Measurements from ENCODE around the gene COMMD4.
"Not testable (repeated sequence)": the region's sequence is repeated elsewhere in the genome, so short reads cannot be mapped to it uniquely, and the experiment has no call there.

The COMMD4 gene

DNA sequence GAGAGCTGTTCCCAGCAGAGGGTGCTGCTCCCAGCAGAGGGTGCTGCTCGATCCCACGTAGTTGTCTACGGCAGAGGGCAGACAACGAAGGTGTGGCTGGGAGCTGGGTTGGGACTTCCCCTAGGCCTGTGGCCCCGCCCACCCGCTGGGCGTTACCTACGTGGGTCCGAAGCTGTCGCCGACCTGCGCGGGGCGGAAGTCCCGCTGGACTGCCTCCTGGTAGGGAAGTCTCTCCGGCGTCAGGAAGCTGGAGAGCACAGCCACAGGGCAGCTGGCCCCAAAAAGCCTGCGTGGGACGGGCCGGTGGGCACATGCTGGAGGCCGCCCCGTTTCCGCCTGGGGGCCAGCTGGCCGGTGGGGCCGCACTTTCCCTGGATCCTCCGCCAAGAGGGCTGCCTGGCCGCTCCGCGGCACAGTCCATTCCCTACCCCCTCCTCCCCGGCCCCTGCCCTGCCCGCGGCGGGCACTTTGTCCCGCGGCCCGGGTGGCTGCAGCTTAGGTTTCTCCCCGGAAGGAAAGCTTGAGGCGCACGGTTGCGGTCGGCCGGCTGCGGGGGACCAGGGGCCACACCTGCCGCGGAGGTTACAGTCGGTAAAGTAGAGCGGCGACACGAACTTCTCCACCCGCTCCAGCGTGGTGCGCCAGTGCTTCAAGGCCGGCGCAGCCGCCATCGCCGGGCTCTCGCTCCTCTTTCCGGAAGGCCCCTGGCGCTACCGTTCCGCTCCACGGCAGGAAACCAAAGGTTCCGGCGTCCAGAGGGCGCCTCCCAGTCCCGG is 32.2 kb downstream of the COMMD4 start, which contains the start of gene MAN2C1:
TSS of gene MAN2C1 (minus strand) at position 695 of the 776 bp plus-strand sequence. CDS start at position 671, 24 bp downstream.
- Histone ChIP-seq H3K4me3 (peak within 1 kb of the TSS; percentile 75 to 92 (median 83)), H3K9ac (peak within 1 kb of the TSS; percentile 92 to 99 (median 95)), H3K27ac (peak within 1 kb of the TSS; percentile 93 to 99 (median 96)), H3K4me1 (peaks cover 25 to 53% (median 44%) of the 10 kb centered on the region in 10 experiments), H3K9me3 (replicated peaks in 1 of 11) (no peaks in the 10 kb centered on the region), H3K4me2 (peak within 1 kb of the TSS; percentile 82 to 96 (median 93)), H4K20me1 (peaks cover 18 to 51% (median 34%) of the 10 kb centered on the region in 11 experiments; a peak in 20 of 22 replicates), H3K36me3 (peaks cover 61 to 83% (median 74%) of the 10 kb centered on the region in 11 experiments), H3K27me3 (no peaks in the 10 kb centered on the region)
- TF ChIP-seq Cebpa-rat (IDR thresholded peaks at IDR 0.05): no peak

DNA sequence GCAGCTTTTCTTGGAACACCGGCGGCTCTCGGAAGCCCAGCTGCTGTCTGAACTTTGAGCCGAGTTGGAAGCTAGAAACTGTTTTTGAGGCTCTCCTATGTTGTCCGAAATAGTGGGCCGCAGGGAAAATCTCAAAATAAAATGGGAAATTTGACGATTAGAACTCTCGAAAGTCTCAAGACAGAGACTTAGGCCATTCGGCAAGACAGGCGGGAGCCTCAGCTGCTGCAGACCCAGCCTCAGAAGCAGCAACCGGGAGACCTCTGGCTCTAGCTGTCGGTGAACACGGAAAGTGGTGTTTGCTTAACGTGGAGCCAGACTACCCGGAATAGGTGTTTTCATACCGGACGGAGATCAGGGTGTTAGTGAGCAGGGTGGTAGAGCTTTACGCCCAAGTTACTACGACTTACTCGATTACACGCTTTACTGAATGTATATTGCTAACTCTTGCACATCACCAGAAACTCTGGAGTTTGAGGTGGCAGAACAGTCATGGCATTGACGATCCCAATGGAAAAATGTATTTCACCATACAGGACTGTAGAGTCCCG is 32.9 kb downstream of the COMMD4 start:
- peak overlapping the region; percentile 75 to 92 (median 83) for H3K4me3 ChIP-seq
- H3K9ac ChIP-seq: peak overlapping the region; percentile 92 to 99 (median 95)
- H3K36me3 ChIP-seq: peaks cover 63 to 83% (median 79%) of the 10 kb centered on the region in 11 experiments
- peak overlapping the region; percentile 82 to 96 (median 93) for H3K4me2 ChIP-seq
- H3K9me3 ChIP-seq (replicated peaks in 1 of 11): no peaks in the 10 kb centered on the region
- H3K27ac ChIP-seq: peak overlapping the region; percentile 93 to 99 (median 96)
- H3K27me3 ChIP-seq: no peaks in the 10 kb centered on the region
- peaks cover 23 to 53% (median 37%) of the 10 kb centered on the region in 11 experiments; a peak in 20 of 22 replicates for H4K20me1 ChIP-seq
- peaks cover 24 to 46% (median 38%) of the 10 kb centered on the region in 10 experiments for H3K4me1 ChIP-seq
- no peak for TF ChIP-seq Cebpa-rat (IDR thresholded peaks at IDR 0.05)

DNA sequence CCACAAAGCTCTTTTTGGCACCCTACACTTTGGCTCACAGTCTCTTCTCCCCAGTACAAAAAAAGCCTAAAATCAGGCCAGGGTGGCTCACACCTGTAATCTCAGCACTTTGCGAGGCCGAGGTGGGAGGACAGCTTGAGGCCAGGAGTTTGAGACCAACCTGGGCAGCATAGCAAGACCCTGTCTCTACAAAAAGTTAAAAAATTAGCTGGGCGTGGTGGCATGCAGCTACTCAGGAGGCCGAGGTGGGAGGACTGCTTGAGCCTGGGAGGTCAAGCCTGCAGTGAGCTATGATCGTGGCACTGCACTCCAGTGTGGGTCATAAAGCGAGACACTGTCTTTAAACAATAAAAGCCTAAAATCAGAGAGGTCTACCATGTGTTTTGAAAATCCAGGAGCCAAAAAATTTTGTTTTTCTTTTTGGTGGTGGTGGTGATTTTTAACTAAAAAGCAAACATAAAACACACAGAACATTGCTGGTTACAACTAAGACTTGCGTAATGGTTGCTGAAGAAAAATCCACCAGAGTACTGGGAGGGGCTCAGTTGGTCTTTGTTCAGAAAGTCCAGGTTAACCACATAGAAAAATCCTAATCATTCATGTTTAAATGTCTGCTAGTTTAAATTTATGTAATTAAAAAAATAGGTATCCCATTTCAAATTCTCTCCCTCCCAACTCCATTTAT is 34.2 kb downstream of the COMMD4 start:
- Histone ChIP-seq H3K27me3 (no peaks in the 10 kb centered on the region), H3K27ac (0 out of 22 replicates have a peak overlapping the region, but pooled peaks of 1 of the 11 experiments have one; percentile 12), H3K36me3 (peaks cover 63 to 83% (median 79%) of the 10 kb centered on the region in 11 experiments), H3K4me3 (peak overlapping the region in 2 of 10 experiments; percentile 75 to 83; a peak in 3 of 20 replicates), H4K20me1 (peaks cover 17 to 55% (median 30%) of the 10 kb centered on the region in 11 experiments; a peak in 19 of 22 replicates), H3K4me1 (peaks cover 24 to 40% (median 36%) of the 10 kb centered on the region in 10 experiments), H3K9ac (peak overlapping the region in 10 of 11 experiments; percentile 92 to 99 (median 95); a peak in 12 of 22 replicates), H3K9me3 (replicated peaks in 1 of 11) (no peaks in the 10 kb centered on the region), H3K4me2 (peak overlapping the region in 9 of 11 experiments; percentile 82 to 96 (median 93); a peak in 17 of 22 replicates)
- TF ChIP-seq Cebpa-rat (IDR thresholded peaks at IDR 0.05): no peak

DNA sequence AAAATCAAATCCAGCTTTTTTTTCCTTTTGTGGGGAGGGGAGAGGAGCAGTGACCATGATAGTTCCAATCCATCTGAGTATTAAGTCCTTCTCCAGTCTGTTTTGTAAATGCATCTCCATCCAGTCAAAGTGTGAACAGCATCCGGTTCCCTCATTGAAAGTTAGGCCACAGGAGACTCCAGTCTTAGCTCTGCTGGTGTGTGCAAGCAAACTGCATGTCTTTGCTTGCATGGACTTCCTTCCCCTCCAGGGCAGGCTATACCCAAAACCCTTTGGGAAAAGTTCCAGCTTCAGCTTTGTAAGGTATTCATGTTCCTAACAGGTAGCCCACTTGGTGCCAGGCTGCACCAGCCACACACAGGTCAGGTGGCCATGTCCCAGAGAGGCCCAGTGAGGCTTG is 35.6 kb downstream of the COMMD4 start:
- Histone ChIP-seq H3K4me1 (peaks cover 24 to 38% (median 35%) of the 10 kb centered on the region in 10 experiments), H3K4me3 (no peak overlapping the region), H3K36me3 (peaks cover 63 to 83% (median 79%) of the 10 kb centered on the region in 11 experiments), H3K4me2 (0 out of 22 replicates have a peak overlapping the region, but pooled peaks of 1 of the 11 experiments have one; percentile 10), H4K20me1 (peaks cover 12 to 46% (median 22%) of the 10 kb centered on the region in 11 experiments; a peak in 19 of 22 replicates), H3K9ac (peak overlapping the region in 5 of 11 experiments; percentile 6 to 37 (median 20); a peak in 2 of 22 replicates), H3K27ac (no peak overlapping the region), H3K9me3 (replicated peaks in 1 of 11) (no peaks in the 10 kb centered on the region), H3K27me3 (no peaks in the 10 kb centered on the region)
- no peak for TF ChIP-seq Cebpa-rat (IDR thresholded peaks at IDR 0.05)

DNA sequence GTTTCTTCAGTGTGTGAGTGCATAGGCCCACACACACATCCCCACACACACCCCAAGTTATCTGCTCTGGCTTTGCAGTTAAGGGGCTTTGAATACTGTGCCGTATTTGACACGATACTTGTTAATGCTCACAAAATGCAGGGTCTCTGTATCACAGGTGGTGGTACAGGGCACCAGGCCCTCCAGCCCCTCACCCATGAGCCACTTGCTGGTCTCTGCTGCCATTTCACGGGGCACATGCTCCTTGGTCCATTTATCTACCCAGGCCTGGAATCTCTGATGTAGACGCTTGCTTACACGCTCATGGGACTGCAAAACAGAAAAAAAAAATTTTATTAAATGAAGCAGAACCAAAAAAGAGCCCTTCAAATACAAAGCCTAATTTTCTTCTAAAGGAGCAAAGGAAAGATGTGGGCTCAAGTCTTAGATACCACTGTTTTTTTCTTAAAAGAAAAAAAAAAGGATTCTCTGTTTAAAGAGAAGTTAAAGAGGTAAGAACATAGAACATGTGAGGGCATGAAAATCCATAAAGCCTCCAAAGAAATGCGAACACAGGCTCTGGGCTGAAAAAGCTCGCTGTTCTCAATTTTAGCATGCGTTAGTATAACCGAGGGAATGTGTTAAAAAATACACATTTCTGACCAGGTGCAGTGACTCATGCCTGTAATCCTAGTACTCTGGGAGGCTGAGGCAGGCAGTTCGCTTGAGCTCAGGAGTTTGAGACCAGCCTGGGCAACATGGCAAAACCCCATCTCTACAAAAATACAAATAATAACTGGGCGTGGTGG is 36.2 kb downstream of the COMMD4 start:
- no peaks in the 10 kb centered on the region for H3K27me3 ChIP-seq
- 0 out of 22 replicates have a peak overlapping the region, but pooled peaks of 1 of the 11 experiments have one; percentile 10 for H3K4me2 ChIP-seq
- H3K27ac ChIP-seq: no peak overlapping the region
- peaks cover 23 to 35% (median 29%) of the 10 kb centered on the region in 10 experiments for H3K4me1 ChIP-seq
- H3K9ac ChIP-seq: 0 out of 22 replicates have a peak overlapping the region, but pooled peaks of 5 of the 11 experiments have one; percentile 6 to 37 (median 20)
- H3K36me3 ChIP-seq: peaks cover 64 to 83% (median 79%) of the 10 kb centered on the region in 11 experiments
- TF ChIP-seq Cebpa-rat (IDR thresholded peaks at IDR 0.05): no peak
- no peak overlapping the region for H3K4me3 ChIP-seq
- peaks cover 6 to 40% (median 16%) of the 10 kb centered on the region in 11 experiments; a peak in 19 of 22 replicates for H4K20me1 ChIP-seq
- H3K9me3 ChIP-seq (replicated peaks in 1 of 11): no peaks in the 10 kb centered on the region

DNA sequence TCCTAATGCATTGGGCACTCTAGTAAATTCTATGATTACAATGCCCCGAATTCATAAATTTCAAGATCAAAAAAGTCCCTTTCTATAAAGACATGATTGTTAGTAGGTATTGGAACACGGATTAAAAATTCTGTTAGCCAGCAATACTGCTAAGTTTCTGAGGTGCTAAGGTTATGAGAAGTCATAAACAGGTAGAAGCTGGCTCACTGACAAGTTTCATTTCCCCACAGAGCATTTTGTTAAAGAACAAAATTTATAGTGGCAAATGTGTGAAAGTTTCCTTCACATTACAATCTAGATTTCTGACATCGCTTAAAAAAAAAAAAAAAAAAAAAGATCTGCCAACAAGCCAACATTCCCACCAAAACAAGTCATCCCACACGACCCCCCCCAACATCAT is 44.9 kb downstream of the COMMD4 start:
- peaks cover 0 to 7% (median 0%) of the 10 kb centered on the region in 11 experiments; a peak in 3 of 22 replicates for H4K20me1 ChIP-seq
- TF ChIP-seq Cebpa-rat (IDR thresholded peaks at IDR 0.05): no peak
- H3K36me3 ChIP-seq: peaks cover 93 to 99% (median 98%) of the 10 kb centered on the region in 11 experiments
- no peak overlapping the region for H3K9ac ChIP-seq
- H3K27me3 ChIP-seq: no peaks in the 10 kb centered on the region
- H3K27ac ChIP-seq: no peak overlapping the region
- no peak overlapping the region for H3K4me2 ChIP-seq
- peaks cover 0 to 8% (median 1%) of the 10 kb centered on the region in 10 experiments; a peak in 9 of 20 replicates for H3K4me1 ChIP-seq
- no peaks in the 10 kb centered on the region for H3K9me3 ChIP-seq (replicated peaks in 1 of 11)
- H3K4me3 ChIP-seq: no peak overlapping the region

DNA sequence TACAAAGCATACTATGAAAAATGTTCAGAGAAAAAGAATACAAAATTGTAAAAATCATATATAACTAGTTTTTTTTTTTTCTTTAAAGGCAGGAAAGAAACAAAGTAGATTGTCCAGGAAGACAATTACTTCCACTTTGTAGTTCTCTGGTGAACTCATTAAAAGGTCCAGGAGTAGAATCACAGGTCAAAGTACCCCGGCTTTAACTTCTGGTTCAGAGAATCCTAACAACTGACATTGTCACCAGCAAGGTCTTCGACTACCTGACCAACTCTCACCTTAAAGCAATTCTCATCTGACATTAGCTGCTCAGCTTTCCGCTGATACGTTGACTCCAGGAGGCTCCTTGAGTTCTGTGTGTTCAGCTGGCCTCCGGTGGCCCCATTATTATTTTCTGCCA is 48.1 kb downstream of the COMMD4 start:
- H3K9me3 ChIP-seq (replicated peaks in 1 of 11); H3K4me2 ChIP-seq: not testable (repeated sequence)

More for the DNA sequence above, 48.1 kb downstream of the COMMD4 start:
- H3K4me1 ChIP-seq: peaks cover 8 to 20% (median 13%) of the 10 kb centered on the region in 10 experiments; a peak in 16 of 20 replicates
- not testable (repeated sequence) for H3K4me3 ChIP-seq, H3K27me3 ChIP-seq, H3K27ac ChIP-seq, H3K9ac ChIP-seq
- H4K20me1 ChIP-seq: peaks cover 0 to 34% (median 12%) of the 10 kb centered on the region in 11 experiments; a peak in 9 of 22 replicates
- H3K36me3 ChIP-seq: peaks cover 93 to 99% (median 98%) of the 10 kb centered on the region in 11 experiments

Measured in BLaER1 treated with 17β-estradiol and CSF1 and Interleukin-3, amounts not matched to agents 10 nM and 100 nM (cell line).